PFSK-1 (cell line): ENCODE results near the gene SLC15A1.

Experiments used
- FOXP2 ChIP-seq: optimal IDR thresholded peaks from 2 replicates; pipeline ENCODE3; 2011; ENCODE audit warnings: borderline replicate concordance, control low read depth, inconsistent platforms; ENCODE audit not compliant: insufficient read depth; ENCODE audit errors: extremely low read length, extremely low read depth
- POLR2AphosphoS5 ChIP-seq: IDR thresholded peaks from 2 replicates; pipeline ENCODE4 v1.6.1; 2012; ENCODE audit warnings: low read depth, mild to moderate bottlenecking, control low read depth, low read length, moderate library complexity
- SIN3A ChIP-seq: IDR thresholded peaks from 2 replicates; pipeline ENCODE4 v1.6.1; 2012; ENCODE audit warnings: mild to moderate bottlenecking, low read length, moderate library complexity, borderline replicate concordance; ENCODE audit not compliant: insufficient read depth
- TAF1 ChIP-seq: IDR thresholded peaks from 2 replicates; pipeline ENCODE4 v1.6.1; 2012; ENCODE audit warnings: low read length, control low read depth, borderline replicate concordance; ENCODE audit not compliant: insufficient read depth
- TF ChIP-seq, protein P1 (sequence below), 2 experiments: IDR thresholded peaks; 2 replicates each; pipeline versions ENCODE4 v1.6.1 to v1.8.0; 2011 to 2012; ENCODE audit warnings: low read depth in 2 of 2, low read length in 2 of 2, control low read depth in 1 of 2, inconsistent platforms in 1 of 2, mild to moderate bottlenecking in 1 of 2, moderate library complexity in 1 of 2; ENCODE audit not compliant: insufficient read depth in 1 of 2

SLC15A1 gene

DNA sequence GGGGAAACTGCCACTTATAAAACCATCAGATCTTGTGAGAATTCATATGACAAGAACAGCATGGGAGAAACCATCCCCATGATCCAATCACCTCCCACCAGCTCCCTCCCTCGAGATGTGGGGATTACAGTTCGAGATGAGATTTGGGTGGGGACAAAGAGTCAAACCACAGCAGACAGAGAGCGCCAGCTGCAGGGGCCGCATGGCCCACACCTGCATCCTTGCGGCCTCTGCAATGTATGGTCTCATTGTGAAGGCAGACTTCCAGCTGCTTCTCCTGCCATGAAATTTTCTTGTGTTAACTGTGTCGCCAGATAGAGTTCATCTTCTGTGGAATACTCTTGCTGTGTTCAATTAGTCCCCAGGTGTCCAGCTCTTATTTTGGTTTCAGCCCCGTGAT, 17.3 kb upstream of the SLC15A1 start:
- TF ChIP-seq POLR2AphosphoS5 (no peak), FOXP2 (no peak), TAF1 (no peak), SIN3A (no peak)
- TF ChIP-seq, protein P1, sequence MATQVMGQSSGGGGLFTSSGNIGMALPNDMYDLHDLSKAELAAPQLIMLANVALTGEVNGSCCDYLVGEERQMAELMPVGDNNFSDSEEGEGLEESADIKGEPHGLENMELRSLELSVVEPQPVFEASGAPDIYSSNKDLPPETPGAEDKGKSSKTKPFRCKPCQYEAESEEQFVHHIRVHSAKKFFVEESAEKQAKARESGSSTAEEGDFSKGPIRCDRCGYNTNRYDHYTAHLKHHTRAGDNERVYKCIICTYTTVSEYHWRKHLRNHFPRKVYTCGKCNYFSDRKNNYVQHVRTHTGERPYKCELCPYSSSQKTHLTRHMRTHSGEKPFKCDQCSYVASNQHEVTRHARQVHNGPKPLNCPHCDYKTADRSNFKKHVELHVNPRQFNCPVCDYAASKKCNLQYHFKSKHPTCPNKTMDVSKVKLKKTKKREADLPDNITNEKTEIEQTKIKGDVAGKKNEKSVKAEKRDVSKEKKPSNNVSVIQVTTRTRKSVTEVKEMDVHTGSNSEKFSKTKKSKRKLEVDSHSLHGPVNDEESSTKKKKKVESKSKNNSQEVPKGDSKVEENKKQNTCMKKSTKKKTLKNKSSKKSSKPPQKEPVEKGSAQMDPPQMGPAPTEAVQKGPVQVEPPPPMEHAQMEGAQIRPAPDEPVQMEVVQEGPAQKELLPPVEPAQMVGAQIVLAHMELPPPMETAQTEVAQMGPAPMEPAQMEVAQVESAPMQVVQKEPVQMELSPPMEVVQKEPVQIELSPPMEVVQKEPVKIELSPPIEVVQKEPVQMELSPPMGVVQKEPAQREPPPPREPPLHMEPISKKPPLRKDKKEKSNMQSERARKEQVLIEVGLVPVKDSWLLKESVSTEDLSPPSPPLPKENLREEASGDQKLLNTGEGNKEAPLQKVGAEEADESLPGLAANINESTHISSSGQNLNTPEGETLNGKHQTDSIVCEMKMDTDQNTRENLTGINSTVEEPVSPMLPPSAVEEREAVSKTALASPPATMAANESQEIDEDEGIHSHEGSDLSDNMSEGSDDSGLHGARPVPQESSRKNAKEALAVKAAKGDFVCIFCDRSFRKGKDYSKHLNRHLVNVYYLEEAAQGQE (IDR thresholded peaks at IDR 0.05; ENCODE audit: insufficient read depth in 1 of 2, low read depth in 2 of 2, low read length in 2 of 2): no peak

DNA sequence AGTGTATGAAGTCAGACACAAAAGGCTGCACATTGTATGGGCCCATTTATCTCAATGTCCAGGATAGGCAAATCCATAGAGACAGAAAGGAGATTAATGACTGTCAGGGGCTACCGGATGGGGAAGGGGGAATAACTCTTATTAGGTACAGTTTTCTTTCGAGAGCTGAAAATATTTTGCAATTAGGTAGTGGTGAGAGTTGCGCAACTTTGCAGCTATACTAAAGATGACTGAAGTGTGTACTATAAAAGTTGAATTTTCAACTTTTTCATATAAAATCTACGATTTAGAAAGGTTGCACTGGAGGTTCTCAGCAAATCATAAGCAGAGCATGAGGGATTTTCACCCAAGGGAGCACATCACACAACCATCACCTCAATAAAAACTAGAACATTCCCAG, 16.1 kb upstream of the SLC15A1 start:
- TF ChIP-seq SIN3A (no peak), POLR2AphosphoS5 (no peak), FOXP2 (no peak), TAF1 (no peak)
- TF ChIP-seq, protein P1 (IDR thresholded peaks at IDR 0.05; ENCODE audit: insufficient read depth in 1 of 2, low read depth in 2 of 2, low read length in 2 of 2): no peak

DNA sequence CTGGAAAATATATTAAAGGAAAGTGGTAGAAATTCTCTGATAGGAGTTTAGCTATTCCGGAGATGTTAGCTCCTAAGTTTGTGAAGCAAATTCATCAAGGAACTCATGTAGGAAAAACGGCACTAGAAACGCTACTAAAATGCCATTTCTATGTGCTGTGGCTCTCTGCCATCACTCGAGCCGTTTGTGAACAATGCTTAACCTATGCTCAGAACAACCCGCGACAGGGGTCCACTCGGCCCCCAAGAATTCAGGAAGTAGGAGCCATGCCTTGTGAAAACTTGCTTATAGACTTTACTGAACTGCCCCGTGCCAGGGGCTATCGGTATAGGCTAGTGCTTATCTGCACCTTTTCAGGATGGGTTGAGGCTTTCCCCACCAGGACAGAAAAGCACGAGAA, 14.2 kb upstream of the SLC15A1 start:
- TF ChIP-seq, protein P1 (IDR thresholded peaks at IDR 0.05; ENCODE audit: insufficient read depth in 1 of 2, low read depth in 2 of 2, low read length in 2 of 2): no peak
- no peak for TF ChIP-seq FOXP2
- TF ChIP-seq SIN3A: no peak

DNA sequence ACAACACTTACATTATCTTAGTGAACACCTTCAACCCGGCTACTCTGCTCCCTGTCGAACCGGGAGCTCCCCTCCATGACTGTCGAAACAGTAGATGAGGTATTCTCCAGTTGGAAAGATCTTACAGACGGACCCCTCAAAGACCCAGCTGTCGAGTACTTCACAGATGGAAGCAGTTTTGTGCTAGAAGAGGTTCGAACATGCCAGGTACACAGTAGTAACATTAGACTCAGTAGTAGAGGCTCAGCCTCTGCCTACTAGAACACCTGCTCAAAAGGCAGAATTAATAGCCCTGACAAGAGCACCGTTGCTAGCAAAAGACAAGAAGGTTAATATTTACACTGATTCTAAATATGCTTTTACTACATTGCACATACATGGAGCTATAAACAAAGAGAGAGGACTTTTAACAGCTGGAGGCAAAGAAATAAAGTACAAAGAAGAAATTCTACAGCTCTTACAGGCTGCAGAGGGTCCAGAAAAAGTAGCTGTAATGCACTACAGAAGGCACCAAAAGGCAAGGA, 13.6 kb upstream of the SLC15A1 start:
- no peak for TF ChIP-seq TAF1
- TF ChIP-seq, protein P1 (IDR thresholded peaks at IDR 0.05; ENCODE audit: insufficient read depth in 1 of 2, low read depth in 2 of 2, low read length in 2 of 2): no peak
- TF ChIP-seq FOXP2: no peak
- TF ChIP-seq SIN3A: no peak
- TF ChIP-seq POLR2AphosphoS5: no peak

DNA sequence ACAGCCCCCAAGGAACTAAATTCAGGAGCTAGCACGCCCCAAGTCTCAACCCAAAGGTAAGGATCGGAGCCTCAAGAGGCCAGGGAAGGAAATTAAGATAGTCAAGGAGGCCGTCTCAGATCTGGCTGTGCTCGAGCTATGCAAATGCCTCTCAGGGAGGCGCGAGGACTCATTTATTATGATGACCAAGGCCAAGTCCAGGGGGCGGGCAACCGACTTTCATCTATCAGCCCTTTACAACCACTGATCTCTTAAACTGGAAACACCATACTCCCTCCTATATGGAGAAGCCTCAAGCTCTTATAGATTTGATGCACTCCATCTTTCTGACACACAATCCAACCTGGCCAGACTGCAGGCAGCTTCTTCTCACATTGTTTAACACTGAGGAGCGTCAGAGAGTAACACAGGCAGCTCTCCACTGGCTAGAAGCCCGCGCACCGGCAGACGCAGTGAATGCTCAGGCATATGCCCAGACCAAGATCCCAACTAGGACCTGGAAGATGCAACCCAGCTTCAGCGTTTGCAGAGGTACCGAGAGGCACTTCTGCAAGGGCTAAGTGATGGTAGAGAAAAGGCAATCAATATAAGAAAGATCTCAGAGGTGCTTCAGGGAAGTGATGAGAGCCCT, 9.6 kb upstream of the SLC15A1 start:
- TF ChIP-seq TAF1 (no peak), FOXP2 (no peak), SIN3A (no peak), POLR2AphosphoS5 (no peak)
- TF ChIP-seq, protein P1 (IDR thresholded peaks at IDR 0.05; ENCODE audit: insufficient read depth in 1 of 2, low read depth in 2 of 2, low read length in 2 of 2): no peak
